GM19395 (cell line): ENCODE results near the gene TMPRSS7.

Experiments
- ATAC-seq: cut with Tn5 transposase; IDR thresholded peaks from one replicate; pipeline ENCODE4 v1.9.1; 2021; ENCODE audit warnings: mild to moderate bottlenecking, moderate library complexity; ENCODE audit not compliant: unreplicated experiment

Gene TMPRSS7

GRCh38 chr3:112127522-112128494 is 93.3 kb downstream of the TMPRSS7 start:
- ATAC-seq, result peak; percentile 21

- peak; percentile 58 for ATAC-seq
Observed at GRCh38 chr3:112128843-112129727, 94.5 kb downstream of the TMPRSS7 start.

- no peak for ATAC-seq
Observed at GRCh38 chr3:112129925-112130637, 95.5 kb downstream of the TMPRSS7 start.

GRCh38 chr3:112130638-112130993 is 96.1 kb downstream of the TMPRSS7 start:
- ATAC-seq, result no peak
